BE2C (cell line): ENCODE measurements around the gene TM9SF4.

Experiments used
- DNase-seq: peaks from one replicate; pipeline ENCODE4 v3.0.0-alpha.2; 2020
- H3K27me3 ChIP-seq: fragments of 250-450 bp; sonication (Bioruptor Pico); 2 replicates; pipeline ENCODE4 v1.5.1; 2020; ENCODE audit warnings: mild to moderate bottlenecking
- H3K36me3 ChIP-seq: fragments of 250-450 bp; sonication (Bioruptor Pico); 2 replicates; pipeline ENCODE4 v1.5.1; 2020; ENCODE audit warnings: mild to moderate bottlenecking
- H3K4me1 ChIP-seq: fragments of 250-450 bp; sonication (Bioruptor Pico); 2 replicates; pipeline ENCODE4 v1.5.1; 2020
- H3K4me3 ChIP-seq: 2 replicates; pipeline ENCODE4 v1.5.1; 2011; ENCODE audit warnings: low read depth, low read length
- H3K9me3 ChIP-seq: fragments of 250-450 bp; sonication (Bioruptor Pico); 2 replicates; pipeline ENCODE4 v1.5.1; 2020
- CTCF ChIP-seq: IDR thresholded peaks from 2 replicates; pipeline ENCODE4 v1.5.1; 2012; ENCODE audit warnings: mild to moderate bottlenecking, low read depth, low read length

Gene TM9SF4

GRCh38 chr20:32110173-32110704 is 725 bp downstream of the TM9SF4 start:
- DNase-seq = peak; percentile 47
- peaks cover 13% of the 10 kb centered on the region for H3K27me3 ChIP-seq
- H3K9me3 ChIP-seq = no peaks in the 10 kb centered on the region; the same call in 1 of the 2 replicates
- peak overlapping the region; percentile 98 for H3K4me3 ChIP-seq
- H3K4me1 ChIP-seq = no peaks in the 10 kb centered on the region; the same call in 1 of the 2 replicates
- no peak for TF ChIP-seq CTCF
- H3K36me3 ChIP-seq = peaks cover 4% of the 10 kb centered on the region

GRCh38 chr20:32110727-32111126 is 1.2 kb downstream of the TM9SF4 start:
- peaks cover 4% of the 10 kb centered on the region for H3K36me3 ChIP-seq
- H3K9me3 ChIP-seq = no peaks in the 10 kb centered on the region; the same call in 1 of the 2 replicates
- H3K4me3 ChIP-seq = peak overlapping the region; percentile 98
- DNase-seq = no peak
- peaks cover 8% of the 10 kb centered on the region for H3K27me3 ChIP-seq
- no peaks in the 10 kb centered on the region; the same call in 1 of the 2 replicates for H3K4me1 ChIP-seq
- TF ChIP-seq CTCF = no peak

GRCh38 chr20:32111156-32111686 is 1.7 kb downstream of the TM9SF4 start:
- Histone ChIP-seq H3K9me3 (no peaks in the 10 kb centered on the region; the same call in 1 of the 2 replicates), H3K27me3 (peaks cover 5% of the 10 kb centered on the region; the same call in 1 of the 2 replicates), H3K36me3 (peaks cover 8% of the 10 kb centered on the region), H3K4me3 (no peak overlapping the region), H3K4me1 (no peaks in the 10 kb centered on the region; the same call in 1 of the 2 replicates)
- DNase-seq = no peak
- TF ChIP-seq CTCF = no peak

GRCh38 chr20:32111753-32112152 is 2.2 kb downstream of the TM9SF4 start:
- Histone ChIP-seq H3K27me3 (peaks cover 3% of the 10 kb centered on the region; the same call in 1 of the 2 replicates), H3K36me3 (peaks cover 8% of the 10 kb centered on the region), H3K4me3 (no peak overlapping the region), H3K4me1 (no peaks in the 10 kb centered on the region; the same call in 1 of the 2 replicates), H3K9me3 (no peaks in the 10 kb centered on the region; the same call in 1 of the 2 replicates)
- no peak for DNase-seq
- no peak for TF ChIP-seq CTCF

- no peaks in the 10 kb centered on the region; the same call in 1 of the 2 replicates for H3K9me3 ChIP-seq
- H3K36me3 ChIP-seq = peaks cover 8% of the 10 kb centered on the region
- no peak overlapping the region for H3K4me3 ChIP-seq
- DNase-seq = no peak
- H3K27me3 ChIP-seq = no peaks in the 10 kb centered on the region; the same call in 1 of the 2 replicates
- H3K4me1 ChIP-seq = no peaks in the 10 kb centered on the region; the same call in 1 of the 2 replicates
- no peak for TF ChIP-seq CTCF
These were observed 3.3 kb downstream of the TM9SF4 start for GRCh38 chr20:32112841-32113240.
